Esophagus squamous epithelium (tissue), 5 donors: ENCODE data around the gene CHMP2A. TPM values are rescaled to one million over a fixed set of nuclear protein-coding genes. Genes with fewer than 3 reads are reported as not detected.
"Not testable (repeated sequence)": the region's sequence is repeated elsewhere in the genome, so short reads cannot be mapped to it uniquely, and the experiment has no call there.

Source experiments
- DNase-seq: peaks from one replicate; lab custom pipeline; 2025; lab: John Stamatoyannopoulos, UW
- H3K27ac ChIP-seq, 4 donors: fragments of 200-600 bp; sonication (generic); one replicate each; pipeline ENCODE4 v1.5.1; 2016 to 2019; ENCODE audit warnings: mild to moderate bottlenecking in 1 of 4
- H3K27me3 ChIP-seq, 4 donors: fragments of 200-600 bp; sonication (generic); 1 replicate in 3 of 4; 2 replicates in 1 of 4; pipeline versions ENCODE4 v1.5.1 to v1.6.0; 2017 to 2021; ENCODE audit warnings: antibody characterized with exemption in 1 of 4
- H3K36me3 ChIP-seq, 3 donors: fragments of 200-600 bp; sonication (generic); one replicate each; pipeline ENCODE4 v1.5.1; 2016 to 2019
- H3K4me1 ChIP-seq, 3 donors: fragments of 200-600 bp; sonication (generic); one replicate each; pipeline ENCODE4 v1.5.1; 2017 to 2019
- H3K4me3 ChIP-seq, 4 donors: fragments of 200-600 bp; sonication (generic); 1 replicate in 3 of 4; 2 replicates in 1 of 4; pipeline ENCODE4 v1.5.1; 2016 to 2019; ENCODE audit warnings: mild to moderate bottlenecking in 2 of 4, moderate library complexity in 1 of 4
- H3K9me3 ChIP-seq, 3 donors: fragments of 200-600 bp; sonication (generic); one replicate each; pipeline ENCODE4 v1.5.1; 2016 to 2019
- CTCF ChIP-seq, 6 experiments: fragments of 450-650 bp in 4 of 6; fragments of 200-600 bp in 2 of 6; sonication (generic) in 2 of 6; IDR thresholded peaks; one replicate each; pipeline ENCODE4 v1.5.1; 2016 to 2019; ENCODE audit warnings: antibody characterized with exemption in 6 of 6, mild to moderate bottlenecking in 4 of 6, moderate library complexity in 4 of 6
- POLR2A ChIP-seq, 4 donors: fragments of 450-650 bp; IDR thresholded peaks; one replicate each; pipeline ENCODE4 v1.6.1; 2017; ENCODE audit warnings: antibody characterized with exemption in 4 of 4, mild to moderate bottlenecking in 4 of 4, moderate library complexity in 3 of 4
- WGBS, 2 donors: methylation state at CpG; one replicate each; pipeline ENCODE4 v1.1.5; 2018; 5-methylcytosine and 5-hydroxymethylcytosine counted together
- intact Hi-C: fragments of 100-400 bp; cut with DNase I; formaldehyde crosslinking; loops from one replicate; pipeline ENCODE4 v1.15.0; 2022
- total RNA-seq, 4 donors: library from RNA; depleted of rRNA; stranded (reverse); fragments of >200 nt; gene quantifications; one replicate each; pipeline ENCODE4 v1.1.0, GENCODE V29; 2016
- donor health status: DM: yes; HTN: yes; CAD: no.

Gene CHMP2A
- total RNA-seq, 4 donors from 2014 or later: 76.5 to 99.5 (median 86.6) TPM

GRCh38 chr19:58544591-58545285, 10.2 kb downstream of the CHMP2A start:
- WGBS, 2 donors: 0 to 3% methylated on average over 5 to 17 of the region's 92 CpGs
- peaks cover 0 to 11% (median 0%) of the 10 kb centered on the region in 4 donors for H3K27me3 ChIP-seq
- no peak for DNase-seq
- peaks cover 24 to 49% (median 29%) of the 10 kb centered on the region in 3 donors for H3K4me1 ChIP-seq
- H3K27ac ChIP-seq: peak overlapping the region; percentile 93 to 98 (median 95)
- TF ChIP-seq POLR2A (IDR thresholded peaks at IDR 0.05) (no peak), CTCF (IDR thresholded peaks at IDR 0.05) (no peak)
- H3K9me3 ChIP-seq: no peaks in the 10 kb centered on the region
- intact Hi-C loops: no loop called here
- peak overlapping the region; percentile 64 to 98 (median 80) for H3K4me3 ChIP-seq
- H3K36me3 ChIP-seq: peaks cover 27 to 45% (median 27%) of the 10 kb centered on the region in 3 donors

- peak in 3 of 6 experiments; percentile 1 to 21 (median 16) for TF ChIP-seq CTCF (IDR thresholded peaks at IDR 0.05)
- peak in 3 of 4 donors; percentile 87 to 97 (median 97) for TF ChIP-seq POLR2A (IDR thresholded peaks at IDR 0.05)
- Histone ChIP-seq H3K36me3 (peaks cover 20 to 38% (median 20%) of the 10 kb centered on the region in 3 donors), H3K27ac (peak within 1 kb of the TSS; percentile 93 to 98 (median 95)), H3K9me3 (no peaks in the 10 kb centered on the region), H3K27me3 (peaks cover 0 to 18% (median 0%) of the 10 kb centered on the region in 4 donors), H3K4me1 (peaks cover 24 to 45% (median 29%) of the 10 kb centered on the region in 3 donors), H3K4me3 (peak within 1 kb of the TSS; percentile 64 to 98 (median 80))
- DNase-seq: no peak
- WGBS, 2 donors: 0% methylated on average over 2 to 5 of the region's 73 CpGs
- intact Hi-C loops: no loop called here
These were observed 10.9 kb downstream of the CHMP2A start, which contains the start of gene TRIM28 for GRCh38 chr19:58543826-58544590. Gene TRIM28 (plus strand): TSS chr19:58544064. CDS start chr19:58544758, 694 bp downstream.

GRCh38 chr19:58542641-58543372, 12.1 kb downstream of the CHMP2A start:
- H3K4me1 ChIP-seq: peaks cover 30 to 50% (median 39%) of the 10 kb centered on the region in 3 donors
- H3K27me3 ChIP-seq: peaks cover 0 to 30% (median 0%) of the 10 kb centered on the region in 4 donors
- H3K9me3 ChIP-seq, intact Hi-C loops, DNase-seq: not testable (repeated sequence)
- 75 to 78% methylated on average over 16 to 18 of the region's 18 CpGs for WGBS, 2 donors
- H3K4me3 ChIP-seq: peak overlapping the region in 2 of 4 donors; percentile 80 to 98
- peak overlapping the region; percentile 93 to 98 (median 95) for H3K27ac ChIP-seq
- peaks cover 8 to 26% (median 8%) of the 10 kb centered on the region in 3 donors for H3K36me3 ChIP-seq

GRCh38 chr19:58539169-58539559, 15.7 kb downstream of the CHMP2A start:
- H3K27ac ChIP-seq, H3K36me3 ChIP-seq, intact Hi-C loops, DNase-seq, H3K4me3 ChIP-seq, H3K9me3 ChIP-seq: not testable (repeated sequence)
- H3K27me3 ChIP-seq: peaks cover 0 to 44% (median 0%) of the 10 kb centered on the region in 4 donors
- peaks cover 7 to 24% (median 15%) of the 10 kb centered on the region in 3 donors for H3K4me1 ChIP-seq

GRCh38 chr19:58538257-58539168, 16.4 kb downstream of the CHMP2A start:
- Histone ChIP-seq H3K27ac (peak overlapping the region; percentile 44 to 68 (median 50)), H3K9me3 (no peaks in the 10 kb centered on the region), H3K4me1 (peaks cover 7 to 22% (median 15%) of the 10 kb centered on the region in 3 donors), H3K27me3 (peaks cover 0 to 44% (median 0%) of the 10 kb centered on the region in 4 donors), H3K36me3 (no peaks in the 10 kb centered on the region), H3K4me3 (peak overlapping the region; percentile 22 to 63 (median 42))
- TF ChIP-seq POLR2A (IDR thresholded peaks at IDR 0.05) (no peak), CTCF (IDR thresholded peaks at IDR 0.05) (no peak)
- WGBS, 2 donors: 2 to 3% methylated on average over 23 to 33 of the region's 55 CpGs
- DNase-seq: no peak
- intact Hi-C loops: no loop called here
